ENCODE data around the gene CCDC97.

CCDC97 gene

DNA sequence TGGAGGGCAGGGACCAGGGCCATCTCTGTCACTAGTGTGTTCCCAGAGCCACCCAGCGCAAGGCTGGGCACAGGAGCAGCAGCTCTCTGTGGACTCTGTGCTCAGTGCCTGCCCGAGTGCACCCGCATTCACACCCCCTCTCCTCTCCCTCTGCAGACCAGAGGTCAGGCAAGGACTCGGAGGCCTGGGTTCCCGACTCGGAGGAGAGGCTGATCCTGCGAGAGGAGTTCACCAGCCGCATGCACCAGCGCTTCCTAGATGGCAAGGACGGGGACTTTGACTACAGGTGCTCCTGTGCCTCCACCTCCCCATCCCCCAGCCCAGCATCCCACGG lies 10.2 kb downstream of the CCDC97 start:
- in situ Hi-C loops (cut with HindIII; ENCODE audit: low sequenced_read_pairs), result no loop called here
- no peak for DNase-seq (ENCODE audit: low read depth)
- H3K4me3 ChIP-seq (ENCODE audit: low read depth, low read length), result no peak overlapping the region
- TF ChIP-seq, protein P1, sequence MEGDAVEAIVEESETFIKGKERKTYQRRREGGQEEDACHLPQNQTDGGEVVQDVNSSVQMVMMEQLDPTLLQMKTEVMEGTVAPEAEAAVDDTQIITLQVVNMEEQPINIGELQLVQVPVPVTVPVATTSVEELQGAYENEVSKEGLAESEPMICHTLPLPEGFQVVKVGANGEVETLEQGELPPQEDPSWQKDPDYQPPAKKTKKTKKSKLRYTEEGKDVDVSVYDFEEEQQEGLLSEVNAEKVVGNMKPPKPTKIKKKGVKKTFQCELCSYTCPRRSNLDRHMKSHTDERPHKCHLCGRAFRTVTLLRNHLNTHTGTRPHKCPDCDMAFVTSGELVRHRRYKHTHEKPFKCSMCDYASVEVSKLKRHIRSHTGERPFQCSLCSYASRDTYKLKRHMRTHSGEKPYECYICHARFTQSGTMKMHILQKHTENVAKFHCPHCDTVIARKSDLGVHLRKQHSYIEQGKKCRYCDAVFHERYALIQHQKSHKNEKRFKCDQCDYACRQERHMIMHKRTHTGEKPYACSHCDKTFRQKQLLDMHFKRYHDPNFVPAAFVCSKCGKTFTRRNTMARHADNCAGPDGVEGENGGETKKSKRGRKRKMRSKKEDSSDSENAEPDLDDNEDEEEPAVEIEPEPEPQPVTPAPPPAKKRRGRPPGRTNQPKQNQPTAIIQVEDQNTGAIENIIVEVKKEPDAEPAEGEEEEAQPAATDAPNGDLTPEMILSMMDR (IDR thresholded peaks at IDR 0.05; ENCODE audit: low read depth, low read length, missing control alignments), result no peak

DNA sequence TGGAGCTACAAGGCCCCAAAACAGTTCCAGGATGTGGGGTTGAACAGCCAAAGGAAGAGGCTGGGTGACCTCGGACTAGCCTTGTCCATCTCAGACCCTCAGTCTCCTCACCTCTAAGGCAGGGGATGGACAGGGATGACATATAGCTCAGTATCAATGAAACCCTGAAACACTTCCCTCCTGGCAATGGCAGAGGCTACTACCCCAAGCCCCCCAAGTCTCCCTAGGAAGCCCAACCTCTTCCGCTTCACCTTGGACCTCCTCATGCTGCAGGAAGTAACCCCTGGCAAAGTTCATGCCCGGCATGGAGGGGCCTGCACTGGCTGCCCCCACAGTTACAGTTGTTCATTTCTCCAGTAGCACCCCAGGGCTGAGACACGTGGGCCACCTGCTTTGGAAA lies 10.6 kb downstream of the CCDC97 start:
- DNase-seq (ENCODE audit: low read depth), result no peak
- no peak overlapping the region for H3K4me3 ChIP-seq (ENCODE audit: low read depth, low read length)
- TF ChIP-seq, protein P1 (IDR thresholded peaks at IDR 0.05; ENCODE audit: low read depth, low read length, missing control alignments), result no peak
- in situ Hi-C loops (cut with HindIII; ENCODE audit: low sequenced_read_pairs), result no loop called here

- no peak overlapping the region for H3K4me3 ChIP-seq (ENCODE audit: low read depth, low read length)
- TF ChIP-seq, protein P1 (IDR thresholded peaks at IDR 0.05; ENCODE audit: low read depth, low read length, missing control alignments), result no peak
- in situ Hi-C loops (cut with HindIII; ENCODE audit: low sequenced_read_pairs), result no loop called here
- no peak for DNase-seq (ENCODE audit: low read depth)
Observed at GRCh38 chr19:41321204-41321599, 11.2 kb downstream of the CCDC97 start.

- in situ Hi-C loops (cut with HindIII; ENCODE audit: low sequenced_read_pairs), result no loop called here
- DNase-seq (ENCODE audit: low read depth), result peak; percentile 66
- H3K4me3 ChIP-seq (ENCODE audit: low read depth, low read length), result no peak overlapping the region
- TF ChIP-seq, protein P1 (IDR thresholded peaks at IDR 0.05; ENCODE audit: low read depth, low read length, missing control alignments), result peak; percentile 85
Observed at GRCh38 chr19:41321600-41322270, 11.8 kb downstream of the CCDC97 start.

DNA sequence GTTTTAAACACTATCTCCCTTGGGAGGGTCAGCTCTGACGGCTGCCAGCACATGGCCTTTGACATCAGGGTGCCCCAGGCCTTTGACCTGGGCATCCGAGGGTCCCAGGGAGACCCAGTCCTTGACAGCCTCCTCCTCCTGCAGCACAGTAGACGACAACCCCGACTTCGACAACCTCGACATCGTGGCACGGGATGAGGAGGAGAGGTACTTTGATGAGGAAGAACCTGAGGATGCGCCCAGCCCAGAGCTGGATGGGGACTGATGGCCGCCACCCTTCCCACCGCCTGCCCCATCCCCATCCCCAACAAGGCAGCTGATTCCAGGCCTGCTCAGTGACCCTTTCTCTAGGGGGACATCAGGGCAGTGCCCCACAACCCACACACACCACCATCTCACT lies 12.5 kb downstream of the CCDC97 start:
- TF ChIP-seq, protein P1 (IDR thresholded peaks at IDR 0.05; ENCODE audit: low read depth, low read length, missing control alignments), result no peak
- in situ Hi-C loops (cut with HindIII; ENCODE audit: low sequenced_read_pairs), result no loop called here

GRCh38 chr19:41323023-41323422 lies 13.1 kb downstream of the CCDC97 start:
- no peak overlapping the region for H3K4me3 ChIP-seq (ENCODE audit: low read depth, low read length)
- TF ChIP-seq, protein P1 (IDR thresholded peaks at IDR 0.05; ENCODE audit: low read depth, low read length, missing control alignments), result no peak
- in situ Hi-C loops (cut with HindIII; ENCODE audit: low sequenced_read_pairs), result no loop called here
- DNase-seq (ENCODE audit: low read depth), result no peak

More for the DNA sequence above, 12.5 kb downstream of the CCDC97 start:
- DNase-seq (ENCODE audit: low read depth), result no peak
- H3K4me3 ChIP-seq (ENCODE audit: low read depth, low read length), result no peak overlapping the region

Measured in astrocyte of the cerebellum (primary cell).